Calu3 (cell line): Measurements from ENCODE around the gene PIH1D1. TPM values are rescaled to one million over a fixed set of nuclear protein-coding genes. Genes with fewer than 3 reads are reported as not detected.

Experiments used
- BruUV-seq: library from RNA; stranded (reverse); fragments of 400-500 nt; replicated peaks from 2 replicates; lab custom pipeline; 2021; lab: Mats Ljungman, UMichigan
- CTCF ChIA-PET: fragments of 300-600 bp; sonication (Branson Sonifier 250); formaldehyde crosslinking; loops from one replicate; lab custom pipeline; 2022; ENCODE audit warnings: antibody characterized with exemption; lab: Charles Lee
- DNase-seq: peaks from one replicate; pipeline ENCODE4 v3.0.0; 2022
- H3K27ac Mint-ChIP-seq: one replicate; pipeline ENCODE4 v1.8.0; 2022; ENCODE audit warnings: mixed read lengths; ENCODE audit not compliant: unreplicated experiment
- H3K27me3 Mint-ChIP-seq: one replicate; pipeline ENCODE4 v1.8.0; 2022; ENCODE audit warnings: mixed read lengths; ENCODE audit not compliant: unreplicated experiment
- H3K36me3 Mint-ChIP-seq: one replicate; pipeline ENCODE4 v1.8.0; 2022; ENCODE audit warnings: mild to moderate bottlenecking, moderate library complexity, mixed read lengths; ENCODE audit not compliant: insufficient read depth, unreplicated experiment
- H3K4me1 Mint-ChIP-seq: one replicate; pipeline ENCODE4 v1.8.0; 2022; ENCODE audit warnings: mild to moderate bottlenecking, low read depth, mixed read lengths; ENCODE audit not compliant: unreplicated experiment
- H3K4me3 Mint-ChIP-seq: one replicate; pipeline ENCODE4 v1.8.0; 2022; ENCODE audit warnings: mild to moderate bottlenecking, low read depth, moderate library complexity, mixed read lengths; ENCODE audit not compliant: unreplicated experiment
- H3K9me3 Mint-ChIP-seq: one replicate; pipeline ENCODE4 v1.8.0; 2022; ENCODE audit warnings: low read depth, mixed read lengths; ENCODE audit not compliant: unreplicated experiment
- CTCF ChIP-seq: fragments of 200-600 bp; IDR thresholded peaks from one replicate; pipeline ENCODE4 v1.8.0; 2022; ENCODE audit warnings: antibody characterized with exemption; ENCODE audit not compliant: unreplicated experiment
- intact Hi-C: fragments of 100-400 bp; cut with micrococcal nuclease; formaldehyde crosslinking; loops from one replicate; pipeline ENCODE4 v1.10.0; 2022; ENCODE audit not compliant: unreplicated experiment
- total RNA-seq: library from RNA; stranded (reverse); gene quantifications from 2 replicates; pipeline ENCODE4 v1.2.3, GENCODE V29; 2022

Gene PIH1D1
- total RNA-seq, 1 experiment from 2014 or later: 141 TPM

- no peak for DNase-seq
- no TSS peak for BruUV-seq
- no peak for TF ChIP-seq CTCF
- no peak overlapping the region for H3K27ac Mint-ChIP-seq
- peaks cover 11% of the 10 kb centered on the region for H3K27me3 Mint-ChIP-seq
- H3K4me3 Mint-ChIP-seq: no peak overlapping the region
- intact Hi-C loops: no loop called here
- H3K4me1 Mint-ChIP-seq: peaks cover 9% of the 10 kb centered on the region
- H3K9me3 Mint-ChIP-seq: no peaks in the 10 kb centered on the region
- peaks cover 13% of the 10 kb centered on the region for H3K36me3 Mint-ChIP-seq
- CTCF ChIA-PET: no interaction called here
Measured at GRCh38 chr19:49469828-49470614, 18.4 kb upstream of the PIH1D1 start.

DNA sequence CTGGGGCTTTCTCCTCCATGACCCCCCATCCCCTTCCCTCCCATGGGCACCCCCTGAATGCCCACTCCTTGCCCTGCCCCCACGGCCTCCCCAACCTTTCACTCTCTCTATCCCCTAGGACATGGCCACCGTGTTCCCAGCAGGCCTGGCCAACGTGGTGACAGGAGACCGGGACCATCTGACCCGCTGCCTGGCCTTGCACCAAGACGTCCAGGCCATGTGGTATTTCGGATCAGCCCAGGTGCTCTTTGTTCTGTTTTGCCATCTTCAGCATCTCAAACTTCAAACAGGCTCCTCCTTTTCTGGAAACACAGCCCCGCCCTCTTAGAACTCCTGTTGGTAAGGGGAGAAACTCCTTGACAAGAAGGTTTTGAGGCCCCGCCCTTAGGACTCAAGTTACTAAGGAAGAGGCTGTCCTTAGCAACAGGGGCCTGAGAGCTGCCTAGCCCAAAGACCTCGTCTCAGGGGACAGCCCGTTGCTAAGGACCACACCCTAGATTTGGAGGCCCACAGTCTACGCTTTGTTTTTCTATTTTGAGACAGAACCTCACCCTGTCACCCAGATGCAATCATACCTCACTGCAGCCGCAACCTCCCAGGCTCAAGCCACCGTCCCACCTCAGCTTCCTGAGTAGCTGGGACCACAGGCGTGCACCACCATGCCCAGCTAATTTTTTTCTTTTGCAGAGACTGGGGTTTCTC, 17.3 kb upstream of the PIH1D1 start:
- Mint-ChIP-seq H3K4me1 (peaks cover 9% of the 10 kb centered on the region), H3K27me3 (peaks cover under 1% of the 10 kb centered on the region), H3K4me3 (no peak overlapping the region), H3K36me3 (peaks cover 9% of the 10 kb centered on the region), H3K27ac (no peak overlapping the region), H3K9me3 (no peaks in the 10 kb centered on the region)
- DNase-seq: peak; percentile 32
- CTCF ChIA-PET: no interaction called here
- intact Hi-C loops: no loop called here
- TF ChIP-seq CTCF: no peak
- no TSS peak for BruUV-seq

DNA sequence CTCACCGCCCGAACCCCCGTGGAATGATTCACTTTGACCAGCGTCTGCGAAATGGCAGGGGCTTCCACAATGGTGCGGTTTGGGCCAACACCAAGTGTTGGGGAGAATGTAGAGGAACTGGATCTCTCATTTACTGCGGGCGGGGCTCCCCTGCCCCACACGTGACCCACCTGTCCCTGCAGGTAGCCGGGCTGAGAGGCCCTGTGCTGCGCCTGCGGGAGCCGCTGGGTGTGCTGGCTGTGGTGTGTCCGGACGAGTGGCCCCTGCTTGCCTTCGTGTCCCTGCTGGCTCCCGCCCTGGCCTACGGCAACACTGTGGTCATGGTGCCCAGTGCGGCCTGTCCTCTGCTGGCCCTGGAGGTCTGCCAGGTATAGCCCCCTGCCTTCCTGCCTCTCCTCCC, 16.6 kb upstream of the PIH1D1 start:
- peaks cover 5% of the 10 kb centered on the region for H3K36me3 Mint-ChIP-seq
- BruUV-seq: no TSS peak
- no peaks in the 10 kb centered on the region for H3K9me3 Mint-ChIP-seq
- no peak overlapping the region for H3K4me3 Mint-ChIP-seq
- DNase-seq: no peak
- TF ChIP-seq CTCF: no peak
- H3K4me1 Mint-ChIP-seq: peaks cover 9% of the 10 kb centered on the region
- CTCF ChIA-PET: interaction anchor here (0.7 kb wide), 1 partner anchor 22 kb away, joined by 3 read pairs; no protein-coding TSS in a partner anchor
- intact Hi-C loops: no loop called here
- H3K27me3 Mint-ChIP-seq: no peaks in the 10 kb centered on the region
- H3K27ac Mint-ChIP-seq: no peak overlapping the region

DNA sequence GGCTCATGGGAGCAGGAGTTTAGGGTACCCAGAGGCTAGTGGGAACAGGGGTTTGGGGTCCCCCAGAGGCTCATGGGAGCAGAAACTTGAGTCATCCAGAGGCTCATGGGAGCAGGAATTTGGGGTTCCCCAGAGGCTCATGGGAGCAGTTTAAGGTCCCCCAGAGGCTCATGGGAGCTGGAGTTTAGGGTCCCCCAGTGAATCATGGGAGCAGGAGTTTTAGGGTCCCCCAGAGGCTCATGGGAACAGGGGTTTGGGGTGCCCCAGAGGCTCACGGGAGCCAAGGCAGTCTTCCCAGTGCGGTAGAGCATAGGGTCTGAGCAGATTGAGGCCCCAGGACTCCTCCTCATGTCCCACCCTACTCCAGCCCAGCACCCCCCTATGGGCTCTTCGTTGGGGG, 13.8 kb upstream of the PIH1D1 start:
- Mint-ChIP-seq H3K4me1 (peaks cover 9% of the 10 kb centered on the region), H3K9me3 (no peaks in the 10 kb centered on the region), H3K36me3 (peaks cover 5% of the 10 kb centered on the region), H3K27ac (no peak overlapping the region), H3K27me3 (no peaks in the 10 kb centered on the region), H3K4me3 (no peak overlapping the region)
- intact Hi-C loops: no loop called here
- CTCF ChIA-PET: no interaction called here
- no peak for DNase-seq
- TF ChIP-seq CTCF: no peak
- BruUV-seq: no TSS peak
